GM21367 (cell line): ENCODE data around the gene STARD3NL.
"Not testable (repeated sequence)": the region's sequence is repeated elsewhere in the genome, so short reads cannot be mapped to it uniquely, and the experiment has no call there.

Experiments used
- ATAC-seq: cut with Tn5 transposase; IDR thresholded peaks from one replicate; pipeline ENCODE4 v1.9.1; 2021; ENCODE audit not compliant: unreplicated experiment

STARD3NL gene

DNA sequence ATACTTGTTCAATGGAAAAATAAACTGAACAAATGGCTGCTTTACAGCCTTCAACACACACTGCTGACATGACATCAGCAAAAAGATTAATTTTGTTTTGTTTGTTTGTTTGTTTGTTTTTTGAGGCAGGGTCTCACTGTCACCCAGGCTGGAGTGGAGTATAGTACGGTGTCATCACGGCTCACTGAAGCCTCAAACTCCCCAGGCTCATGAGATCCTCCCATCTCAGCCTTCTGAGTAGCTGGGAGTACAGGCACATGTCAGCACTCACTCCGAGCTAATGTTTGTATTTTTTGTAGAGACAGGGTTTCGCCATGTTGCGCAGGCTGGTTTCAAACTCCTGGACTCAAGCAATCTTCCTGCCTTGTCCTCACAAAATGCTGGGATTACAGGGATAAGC lies 84.5 kb downstream of the STARD3NL start:
- ATAC-seq: no peak

DNA sequence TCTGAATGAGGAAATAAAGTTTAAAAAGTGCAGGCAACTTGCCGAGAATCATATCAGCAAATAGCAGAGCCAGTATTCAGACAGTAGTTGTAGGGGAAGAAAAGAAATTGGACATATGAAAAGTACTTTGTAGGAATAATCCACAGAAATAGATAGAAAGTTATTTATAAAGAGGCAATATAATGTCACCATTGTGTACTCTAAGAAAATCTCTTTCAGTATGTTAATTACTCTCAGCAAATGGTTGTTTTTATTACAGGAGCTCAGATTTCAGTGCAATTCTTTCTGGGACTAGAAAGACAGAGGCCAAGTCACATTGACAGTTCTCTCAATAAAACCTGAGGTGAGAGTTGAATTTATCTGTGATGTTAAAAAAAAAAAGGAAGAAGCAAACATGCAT lies 85.2 kb downstream of the STARD3NL start:
- not testable (repeated sequence) for ATAC-seq

DNA sequence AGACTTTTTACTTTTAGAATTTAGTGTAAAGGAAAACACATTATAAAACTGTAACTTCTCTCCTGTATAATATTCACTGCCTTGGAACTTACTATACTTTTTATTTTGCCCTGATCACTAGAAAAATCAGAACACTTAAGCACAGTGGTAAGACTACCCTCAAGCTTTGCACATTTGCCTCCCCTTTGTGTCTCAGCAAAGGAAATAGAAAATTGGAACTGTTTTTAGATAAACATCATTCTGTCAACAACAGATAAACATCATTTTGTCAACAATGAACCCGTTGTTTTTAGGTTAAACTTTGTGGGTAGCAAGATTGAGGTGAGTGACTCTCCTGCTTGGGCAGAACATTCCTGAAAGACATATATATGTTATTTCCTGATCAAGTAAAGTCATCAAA lies 86.6 kb downstream of the STARD3NL start:
- not testable (repeated sequence) for ATAC-seq

DNA sequence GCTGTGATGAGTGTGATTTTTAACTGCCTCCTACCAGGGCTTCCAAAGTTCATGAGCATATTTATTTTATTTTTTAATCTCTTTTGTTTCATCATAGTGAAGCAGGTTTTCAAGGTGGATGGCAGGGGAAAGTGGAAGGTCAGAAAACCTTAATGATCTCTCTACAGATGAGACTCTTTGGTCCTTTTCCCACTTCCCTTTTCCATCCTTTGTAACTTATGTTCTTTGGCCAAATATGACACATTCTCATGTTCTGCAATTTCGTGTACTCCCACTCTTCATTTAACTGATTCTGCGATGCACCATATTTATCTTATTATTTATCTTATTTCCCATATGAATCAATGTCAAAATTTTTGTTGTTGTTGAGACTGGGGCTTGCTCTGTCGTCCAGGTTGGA lies 87.9 kb downstream of the STARD3NL start:
- ATAC-seq: not testable (repeated sequence)

DNA sequence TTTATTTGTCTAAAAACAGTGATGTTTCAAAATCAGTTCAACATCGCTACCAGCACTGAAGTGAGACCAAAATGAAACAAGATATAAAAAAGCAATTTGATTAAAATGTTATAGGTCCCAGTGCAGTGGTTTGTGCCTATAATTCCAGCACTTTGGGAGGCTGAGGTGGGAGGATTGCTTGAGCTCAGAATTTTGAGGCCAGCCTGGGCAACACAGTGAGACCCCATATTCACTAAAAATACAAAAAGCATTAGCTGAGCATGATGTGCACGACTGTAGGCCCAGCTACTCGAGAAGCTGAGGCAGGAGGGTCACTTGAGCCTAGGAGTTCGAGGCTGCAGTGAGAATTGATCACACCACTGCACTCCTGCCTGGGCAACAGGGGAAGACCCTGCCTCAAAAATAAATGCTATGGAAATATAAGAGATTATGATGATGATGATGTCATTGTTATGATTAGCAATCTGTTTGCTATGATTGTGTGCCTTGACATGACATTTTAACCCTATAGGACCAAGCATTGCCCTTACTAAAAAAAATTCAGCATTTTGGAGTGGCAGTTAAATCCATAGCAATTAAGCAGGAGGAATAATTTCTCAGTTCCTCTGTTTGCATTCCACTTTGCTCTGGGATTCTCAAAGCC lies 91.8 kb downstream of the STARD3NL start:
- not testable (repeated sequence) for ATAC-seq

DNA sequence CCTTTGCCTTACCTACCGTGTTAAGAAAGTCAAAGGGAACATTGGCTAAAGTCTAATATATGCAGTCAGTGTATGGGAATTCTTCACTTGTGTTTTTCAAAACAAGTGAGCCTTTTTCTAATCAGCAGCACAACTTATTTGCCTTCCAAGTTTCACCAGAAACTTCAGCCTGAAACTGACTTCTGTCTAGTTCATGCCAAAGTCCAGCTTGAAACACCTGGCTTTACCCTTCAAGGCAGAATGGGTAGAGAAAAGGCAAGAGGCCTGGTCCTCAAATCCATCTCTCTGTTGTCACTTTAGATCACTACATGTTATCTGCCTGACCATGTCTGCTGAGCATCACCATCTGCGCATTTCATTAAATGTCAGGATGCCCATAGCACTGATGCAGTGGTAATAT lies 92.4 kb downstream of the STARD3NL start:
- not testable (repeated sequence) for ATAC-seq

DNA sequence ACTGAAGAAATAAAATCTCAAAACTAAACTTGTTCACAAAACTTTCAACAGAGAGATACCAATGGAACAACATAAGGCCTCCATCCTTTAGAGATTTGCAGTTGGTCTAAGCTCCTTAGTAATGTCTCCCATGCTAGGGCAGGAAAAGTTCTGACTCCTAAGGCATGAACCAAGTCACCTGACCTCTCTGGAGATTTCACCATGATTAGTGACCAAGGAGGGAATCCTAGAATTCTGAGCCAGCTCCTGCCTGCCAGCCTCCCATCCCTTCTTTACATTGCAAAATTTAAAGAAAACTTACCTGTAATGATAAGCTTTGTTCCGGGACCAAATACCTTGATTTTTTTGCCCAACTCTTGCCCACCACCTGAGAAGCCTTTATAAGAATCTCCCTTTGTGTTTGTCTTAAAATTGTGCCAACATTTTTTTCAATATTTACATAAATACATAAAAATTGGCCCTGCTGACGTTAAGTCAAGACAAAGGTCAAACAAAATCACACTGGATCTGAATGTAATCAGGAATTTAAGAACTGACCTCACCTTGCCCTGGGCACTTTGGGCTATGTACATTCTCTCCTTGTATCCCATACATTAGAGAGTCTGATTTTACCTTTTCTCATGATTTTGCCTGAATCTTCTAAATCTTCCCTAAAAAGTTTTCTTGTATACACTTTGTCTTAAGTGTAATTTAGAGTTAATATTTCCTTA lies 95.4 kb downstream of the STARD3NL start, which contains the start of gene TARP:
TSS of gene TARP (minus strand) at position 351 of the 710 bp plus-strand sequence.
- no peak for ATAC-seq

DNA sequence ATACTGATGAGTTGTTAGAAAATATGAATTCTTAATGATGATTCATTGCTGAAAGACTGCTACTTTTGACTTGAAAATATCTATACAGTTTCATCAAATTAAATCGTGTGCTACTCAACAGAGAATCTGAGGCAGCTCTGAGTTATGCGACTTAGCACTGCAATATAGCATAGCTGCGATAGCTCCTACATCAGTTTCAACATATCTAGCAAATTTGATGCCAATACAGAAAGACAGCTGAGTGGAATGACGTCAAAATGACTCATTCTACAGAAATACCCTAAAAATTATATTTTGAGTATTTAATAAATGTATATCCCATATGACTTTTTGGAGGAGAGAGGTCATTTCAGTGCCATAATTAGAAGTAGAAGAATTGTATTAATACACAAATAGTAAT lies 96.4 kb downstream of the STARD3NL start:
- no peak for ATAC-seq

DNA sequence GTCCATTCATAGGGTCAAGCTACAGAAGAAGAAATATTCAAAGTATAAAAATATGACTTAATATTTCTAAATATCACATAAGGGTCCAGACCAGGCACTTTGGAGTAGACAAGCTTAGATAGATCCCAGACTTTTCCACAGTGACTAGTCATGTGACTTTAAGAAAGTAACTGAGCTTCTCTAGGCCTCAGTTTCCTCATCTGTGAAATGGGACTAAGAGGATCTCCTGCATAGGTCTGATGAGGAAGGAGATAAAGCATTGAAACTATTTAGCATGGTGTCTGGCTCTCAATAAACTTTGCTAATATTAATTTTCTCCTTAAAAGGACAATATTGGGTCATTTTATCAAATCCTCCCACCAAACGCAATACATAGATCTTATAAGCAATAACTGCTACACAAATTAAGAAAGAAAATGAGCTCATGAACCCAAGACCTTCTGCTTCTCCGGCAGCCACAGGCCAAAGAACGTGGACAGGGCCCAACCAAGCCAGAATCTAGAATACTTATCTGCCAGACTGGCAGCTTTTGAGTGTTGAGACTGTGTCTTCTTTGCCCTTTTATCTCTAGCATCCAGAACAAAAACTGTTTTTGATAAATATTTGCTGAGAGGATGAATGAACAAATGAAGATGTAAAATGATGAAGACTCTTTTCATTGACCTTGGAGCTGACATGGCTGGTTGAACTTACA lies 97.0 kb downstream of the STARD3NL start:
- ATAC-seq: no peak

DNA sequence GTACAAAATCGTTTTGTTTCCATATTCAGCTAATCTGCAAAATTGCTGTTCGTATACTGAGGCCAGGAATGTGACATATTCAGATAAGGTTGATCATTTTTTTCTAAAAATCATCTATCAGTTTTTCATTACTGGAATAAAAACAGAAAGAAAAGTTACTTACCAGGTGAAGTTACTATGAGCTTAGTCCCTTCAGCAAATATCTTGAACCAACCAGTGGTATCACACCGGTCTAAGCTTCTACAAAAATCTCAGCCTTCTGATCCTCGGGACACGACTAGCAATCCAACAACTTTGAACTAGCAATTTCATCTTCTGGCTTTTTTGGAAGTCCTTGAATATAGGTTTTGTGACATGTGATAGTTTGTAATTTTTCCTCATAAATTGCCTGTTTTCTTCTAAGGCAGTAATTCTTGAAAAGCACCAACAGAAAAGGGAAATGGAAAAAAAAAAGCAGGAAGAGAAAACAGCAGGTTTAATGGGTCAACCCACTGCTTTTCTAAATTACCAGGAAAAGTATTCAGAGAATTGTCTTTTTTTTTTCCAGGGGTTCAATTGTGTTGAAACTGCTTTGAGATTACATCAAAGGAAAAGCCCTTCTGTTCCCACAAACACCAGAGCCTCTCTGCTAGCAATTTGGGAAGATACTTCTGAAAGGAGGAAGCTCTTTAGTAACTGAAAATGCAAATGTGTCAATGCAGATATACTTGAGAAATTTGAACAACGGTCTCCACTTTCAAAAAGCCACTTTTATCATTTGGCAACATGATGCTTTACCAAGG lies 98.2 kb downstream of the STARD3NL start:
- no peak for ATAC-seq

DNA sequence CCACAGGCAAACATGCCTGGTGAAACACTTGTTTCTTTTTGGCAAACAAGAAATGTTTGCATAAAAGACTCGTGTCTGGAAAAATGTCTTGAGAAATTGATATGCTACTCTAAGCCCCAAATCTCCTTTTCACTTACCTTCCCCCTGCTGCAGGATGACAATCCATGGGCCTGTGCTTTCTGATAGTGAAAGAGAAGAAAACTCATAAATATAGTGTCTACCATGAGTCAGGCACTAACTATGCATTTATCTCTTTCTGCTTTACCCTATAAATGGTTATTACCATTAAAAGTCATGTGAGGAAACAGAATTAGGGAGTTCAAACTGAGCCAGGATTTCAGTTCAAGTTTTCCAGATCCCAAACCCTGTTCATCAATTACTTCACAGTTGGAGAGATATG lies 102.0 kb downstream of the STARD3NL start:
- no peak for ATAC-seq
